ENCODE results near the gene LRIG3. TPM values are rescaled to one million over a fixed set of nuclear protein-coding genes. Genes with fewer than 3 reads are reported as not detected.

Gene LRIG3
- total and polyA plus RNA-seq, 2 of the 4 experiments (the other 2 are of a cell fraction) = 26.4 to 71.2 TPM

DNA sequence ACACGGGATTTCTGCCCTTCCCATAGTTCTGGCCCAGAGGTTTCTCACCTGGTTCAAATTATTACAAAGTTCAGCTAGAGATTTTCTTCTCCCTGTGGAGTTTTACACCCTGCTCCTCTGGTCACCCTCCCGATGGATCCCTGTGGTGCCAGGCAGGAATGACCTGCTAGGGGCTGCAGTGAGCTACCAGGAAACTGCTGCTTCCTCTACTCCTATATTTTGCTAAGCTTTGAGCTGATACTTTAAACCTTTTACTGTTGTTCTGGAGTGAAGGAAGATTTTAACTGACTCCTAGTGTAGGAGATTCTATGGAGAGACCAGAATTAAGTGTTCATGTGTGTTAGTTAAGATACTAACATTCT, 30.4 kb upstream of the LRIG3 start:
- in situ Hi-C loops (cut with MboI; ENCODE audit: low sequenced_read_pairs) (no loop called here), dilution Hi-C loops (cut with HindIII; ENCODE audit: low sequenced_read_pairs, unreplicated experiment) (no loop called here), intact Hi-C loops (cut with micrococcal nuclease) (no loop called here)
- no peaks in the 10 kb centered on the region for H3K79me1 ChIP-seq (ENCODE audit: low read depth in 1 of 2, low read length in 2 of 2)
- no peak overlapping the region for H4K91ac ChIP-seq (ENCODE audit: insufficient read depth, low read depth, low read length)
- H3K14ac ChIP-seq (replicated peaks; ENCODE audit: low read depth, low read length) = no peak overlapping the region
- no peak overlapping the region for H3K4me2 ChIP-seq (ENCODE audit: low read depth, low read length)
- no peaks in the 10 kb centered on the region; the same call in 1 of the 2 replicates for H3K9me3 ChIP-seq (ENCODE audit: control insufficient read depth, insufficient read depth, low read length)
- H3K9me1 ChIP-seq (ENCODE audit: insufficient read depth, low read length) = no peaks in the 10 kb centered on the region
- no peak overlapping the region for H3K4ac ChIP-seq (ENCODE audit: low read depth, low read length)
- no CpG with 5 or more reads among the region's 2 CpGs for WGBS, 2 experiments (ENCODE audit: extremely low coverage in 2 of 2, insufficient read length in 1 of 2)
- H3K36me3 ChIP-seq (ENCODE audit: control insufficient read depth, insufficient read depth, low read length) = no peaks in the 10 kb centered on the region
- H3K23ac ChIP-seq (ENCODE audit: low read depth, low read length) = no peak overlapping the region
- no peak overlapping the region for H2BK20ac ChIP-seq (ENCODE audit: low read depth, low read length)
- no peak overlapping the region for H3K4me3 ChIP-seq (ENCODE audit: insufficient read depth, low read depth, low read length)
- H3K27ac ChIP-seq (ENCODE audit: insufficient read depth, low read length) = no peak overlapping the region
- no peak overlapping the region for H2AFZ ChIP-seq (replicated peaks; ENCODE audit: low read length, poor library complexity)
- ATAC-seq (ENCODE audit: low read depth) (no peak), DNase-seq (no peak)
- H3K4me1 ChIP-seq (ENCODE audit: control insufficient read depth, insufficient read depth, low read length) = no peaks in the 10 kb centered on the region
- H4K20me1 ChIP-seq (ENCODE audit: insufficient read depth, low read length) = no peaks in the 10 kb centered on the region
- H3K27me3 ChIP-seq (ENCODE audit: control insufficient read depth, insufficient read depth, low read length) = no peaks in the 10 kb centered on the region
- H4K8ac ChIP-seq (ENCODE audit: low read depth in 2 of 2, low read length in 2 of 2) = no peak overlapping the region
- no peak overlapping the region for H2AK5ac ChIP-seq (ENCODE audit: low read depth, low read length)
- H2BK5ac ChIP-seq (ENCODE audit: low read depth, low read length, poor library complexity, severe bottlenecking) = no peak overlapping the region
- no peak overlapping the region for H4K5ac ChIP-seq (ENCODE audit: low read depth, low read length)
- H2AK9ac ChIP-seq (replicated peaks; ENCODE audit: low read depth, low read length, poor library complexity) = no peak overlapping the region
- H3K9ac ChIP-seq (ENCODE audit: low read depth, low read length) = no peak overlapping the region
- no peak for TF ChIP-seq RAD21 (IDR thresholded peaks at IDR 0.05; ENCODE audit: low read length)
- TF ChIP-seq CTCF (conservative IDR thresholded peaks at IDR 0.05; ENCODE audit: low read depth, low read length) = no peak
- TF ChIP-seq USF2 (IDR thresholded peaks at IDR 0.05; ENCODE audit: low read depth, low read length) = no peak
- no peak for TF ChIP-seq ELK1 (IDR thresholded peaks at IDR 0.05; ENCODE audit: borderline replicate concordance, low read depth, low read length)
- TF ChIP-seq SMC3 (IDR thresholded peaks at IDR 0.05; ENCODE audit: low read depth, low read length) = no peak
- TF ChIP-seq CHD1 (IDR thresholded peaks at IDR 0.05; ENCODE audit: low read depth, low read length) = no peak
- TF ChIP-seq MXI1 (IDR thresholded peaks at IDR 0.05; ENCODE audit: borderline replicate concordance, low read depth, low read length) = no peak
- TF ChIP-seq RFX5 (IDR thresholded peaks at IDR 0.05; ENCODE audit: low read depth, low read length) = no peak
- TF ChIP-seq MAFK (IDR thresholded peaks at IDR 0.05; ENCODE audit: low read depth, low read length) = no peak
- CTCF ChIA-PET = no interaction called here
- no peak overlapping the region for H3K56ac ChIP-seq (ENCODE audit: extremely low read depth, insufficient read depth, low read length)
- H3K18ac ChIP-seq (ENCODE audit: low read depth, low read length) = no peak overlapping the region
- H2BK15ac ChIP-seq (ENCODE audit: low read depth, low read length) = no peak overlapping the region
- BruUV-seq (replicated peaks) = no TSS peak
- no peak overlapping the region for H2BK120ac ChIP-seq (ENCODE audit: low read depth, low read length)
- POLR2A ChIA-PET (ENCODE audit: unreplicated experiment) = no interaction called here
